ENCODE measurements around the gene PPP1R9B. TPM values are rescaled to one million over a fixed set of nuclear protein-coding genes. Genes with fewer than 3 reads are reported as not detected.

The PPP1R9B gene
- total RNA-seq, 1 experiment from 2014 or later, result 16.3 TPM

DNA sequence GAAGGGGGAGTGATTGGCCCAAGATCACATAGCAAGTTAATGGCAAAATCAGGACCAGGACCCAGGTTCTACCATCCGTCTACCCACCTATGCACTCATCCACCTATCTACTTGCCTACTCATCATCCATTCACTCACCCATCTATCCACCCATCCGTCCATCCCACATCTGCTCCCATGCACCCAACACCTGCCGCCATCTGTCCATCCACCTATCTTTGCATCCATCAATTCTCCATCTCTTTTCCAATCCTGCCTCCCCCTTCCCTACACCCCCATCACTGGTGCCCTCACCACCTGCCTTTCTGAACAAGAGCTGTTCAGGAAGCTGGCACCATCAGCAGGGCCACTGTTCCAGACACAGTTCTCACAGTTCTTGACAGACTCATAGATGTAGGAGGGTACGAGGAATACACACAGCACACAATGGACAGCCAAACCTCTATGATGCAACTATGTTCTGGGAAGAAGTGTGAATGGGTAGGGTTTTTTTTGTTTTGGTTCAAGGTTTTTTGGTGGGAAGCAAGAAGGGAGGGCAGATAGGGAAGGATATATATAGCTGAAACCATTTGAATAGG lies 25.0 kb downstream of the PPP1R9B start:
- DNase-seq (ENCODE audit: low spot score), result no peak

DNA sequence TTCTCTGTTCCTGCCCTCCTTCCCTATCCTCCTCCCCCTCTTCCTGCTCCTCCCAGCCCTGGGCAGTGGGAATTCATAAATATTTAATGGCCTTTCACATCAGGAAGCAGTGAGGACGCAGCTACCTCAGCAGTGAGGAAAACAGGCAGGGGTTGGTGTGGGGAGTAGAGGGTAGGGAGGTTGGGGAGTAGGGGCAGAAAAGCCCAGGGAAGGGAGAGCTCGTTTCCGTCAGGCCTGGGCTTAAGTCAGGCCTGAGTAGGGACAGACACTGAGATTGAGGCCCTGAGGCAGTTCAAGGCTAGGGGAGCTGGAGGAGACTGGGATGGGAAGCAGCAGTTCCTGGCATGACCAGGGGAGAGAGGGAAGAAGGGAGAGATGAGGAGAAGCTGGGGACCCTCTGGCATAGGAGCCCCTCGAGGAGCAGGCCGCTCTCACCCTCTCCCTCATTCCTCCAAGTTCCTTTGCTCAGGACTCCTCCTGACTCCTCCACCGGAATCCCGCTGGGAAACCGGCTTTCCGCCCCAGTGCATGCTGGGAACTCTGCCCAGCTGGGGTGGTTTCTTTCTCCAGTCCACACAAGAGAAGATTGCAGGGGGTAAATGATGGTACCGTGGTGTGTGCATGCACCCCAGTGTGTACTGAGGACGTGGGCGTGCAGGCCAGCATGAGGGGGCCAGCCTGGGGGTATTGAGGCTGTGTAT lies 26.7 kb downstream of the PPP1R9B start:
- no peak for DNase-seq (ENCODE audit: low spot score)

DNA sequence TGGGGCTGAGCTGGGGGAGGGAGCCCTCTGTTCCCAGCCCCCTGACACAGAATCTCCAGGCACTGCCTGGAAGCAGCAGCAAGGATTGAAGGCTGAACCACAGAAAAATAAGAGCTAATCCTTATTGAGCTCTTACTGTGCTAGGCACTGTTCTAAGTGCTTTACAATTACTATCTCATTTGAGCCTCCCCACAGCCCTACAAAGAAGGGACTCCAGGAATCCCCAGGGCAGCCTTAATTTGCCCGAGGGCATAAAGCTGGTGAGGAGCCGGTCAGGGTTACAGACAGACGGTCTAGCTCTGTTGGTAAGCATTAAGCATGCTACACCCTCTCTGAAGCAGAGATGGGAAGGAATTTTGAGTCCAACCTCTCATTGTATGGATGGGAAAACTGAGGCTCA lies 27.5 kb downstream of the PPP1R9B start:
- DNase-seq (ENCODE audit: low spot score), result no peak

DNA sequence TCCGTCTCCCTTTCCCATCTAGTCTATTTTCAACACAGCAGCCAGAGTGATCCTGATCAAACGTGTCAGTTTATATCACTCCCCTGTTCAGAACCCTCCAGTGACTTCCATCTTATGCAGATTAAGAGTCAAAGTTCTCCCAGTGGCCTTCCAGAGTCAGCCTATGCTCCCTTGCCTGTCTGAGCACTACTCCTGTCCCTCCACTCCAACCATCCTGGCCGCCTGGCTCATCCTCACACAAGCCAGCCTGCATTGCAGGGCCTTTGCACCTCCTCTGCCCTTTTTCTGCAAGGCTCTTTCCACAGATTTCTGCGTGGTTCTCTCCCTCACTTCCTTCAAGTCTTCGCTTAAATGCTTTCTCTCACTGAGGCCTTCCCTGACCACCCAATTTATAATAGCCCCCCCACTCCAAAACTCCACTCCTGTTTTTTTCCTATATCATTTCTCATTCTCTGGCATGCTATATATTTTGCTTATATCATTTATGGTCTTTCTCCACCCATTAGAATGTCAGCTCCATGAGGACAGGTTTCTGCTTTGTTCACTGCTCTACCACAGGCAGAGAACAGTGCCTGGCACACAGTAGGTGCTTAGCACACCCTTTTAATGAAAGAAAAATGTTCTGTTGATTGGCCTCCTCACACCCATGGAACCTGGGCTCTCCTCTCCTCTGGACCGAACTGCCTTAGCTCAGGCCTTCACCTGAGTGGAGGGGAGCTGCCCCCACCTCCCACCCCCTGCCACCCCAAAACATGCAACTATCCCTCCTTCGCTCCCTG lies 29.8 kb downstream of the PPP1R9B start:
- DNase-seq (ENCODE audit: low spot score), result no peak

DNA sequence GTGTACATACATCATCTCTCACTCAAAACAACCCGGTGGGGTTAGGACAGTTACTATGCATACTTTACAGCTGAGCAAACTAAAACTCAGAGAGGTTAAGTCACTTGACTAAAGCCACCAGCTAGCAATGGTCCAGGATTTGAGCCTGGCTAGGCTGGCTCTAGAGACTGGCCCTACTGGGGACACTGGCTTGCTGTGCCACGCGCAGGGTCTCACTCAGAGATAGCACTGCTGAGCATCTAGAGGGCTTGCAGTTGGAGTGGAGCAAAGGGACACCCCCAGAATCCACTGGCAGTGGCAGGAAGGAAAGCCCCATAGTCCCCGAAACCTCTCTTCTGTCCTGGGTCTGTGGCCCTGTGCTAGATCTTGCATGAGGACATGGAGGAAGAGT lies 31.7 kb downstream of the PPP1R9B start:
- no peak for DNase-seq (ENCODE audit: low spot score)

DNA sequence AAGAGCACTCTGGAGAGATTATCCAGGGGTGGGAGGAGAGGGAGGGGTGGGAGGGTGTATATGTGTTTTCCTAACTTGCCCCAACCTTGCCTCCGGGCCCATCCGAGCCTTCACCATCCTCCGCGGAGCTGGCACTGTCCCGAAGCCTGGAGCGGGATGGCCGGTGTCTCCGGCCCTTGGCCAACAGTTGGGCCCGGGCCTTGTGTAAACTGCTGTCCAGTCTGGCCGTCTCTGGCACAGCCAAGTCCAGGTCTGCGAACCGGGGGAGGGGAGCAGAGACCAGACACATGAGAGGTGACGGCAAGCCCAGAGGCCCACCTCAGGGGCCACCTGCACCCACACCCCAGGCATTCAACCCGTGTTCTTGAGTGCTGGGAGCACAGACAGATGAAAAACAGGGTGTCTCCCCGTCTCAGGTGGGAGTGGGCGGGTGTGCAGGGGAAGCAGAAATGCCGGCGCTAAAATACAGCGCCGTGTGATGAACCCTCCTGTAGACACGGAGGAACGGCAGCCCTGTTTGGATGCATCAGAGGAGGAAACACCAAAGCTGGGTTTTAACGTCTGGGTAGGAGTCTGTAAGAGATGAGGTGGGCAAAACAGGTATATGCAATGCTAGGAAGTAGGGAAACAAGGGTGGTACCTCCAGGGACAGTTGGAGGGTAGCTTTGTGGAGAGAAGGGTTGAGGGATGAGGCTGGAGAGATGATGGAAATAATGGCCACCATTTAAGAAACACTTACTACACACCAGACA lies 32.2 kb downstream of the PPP1R9B start:
- no peak for DNase-seq (ENCODE audit: low spot score)

DNA sequence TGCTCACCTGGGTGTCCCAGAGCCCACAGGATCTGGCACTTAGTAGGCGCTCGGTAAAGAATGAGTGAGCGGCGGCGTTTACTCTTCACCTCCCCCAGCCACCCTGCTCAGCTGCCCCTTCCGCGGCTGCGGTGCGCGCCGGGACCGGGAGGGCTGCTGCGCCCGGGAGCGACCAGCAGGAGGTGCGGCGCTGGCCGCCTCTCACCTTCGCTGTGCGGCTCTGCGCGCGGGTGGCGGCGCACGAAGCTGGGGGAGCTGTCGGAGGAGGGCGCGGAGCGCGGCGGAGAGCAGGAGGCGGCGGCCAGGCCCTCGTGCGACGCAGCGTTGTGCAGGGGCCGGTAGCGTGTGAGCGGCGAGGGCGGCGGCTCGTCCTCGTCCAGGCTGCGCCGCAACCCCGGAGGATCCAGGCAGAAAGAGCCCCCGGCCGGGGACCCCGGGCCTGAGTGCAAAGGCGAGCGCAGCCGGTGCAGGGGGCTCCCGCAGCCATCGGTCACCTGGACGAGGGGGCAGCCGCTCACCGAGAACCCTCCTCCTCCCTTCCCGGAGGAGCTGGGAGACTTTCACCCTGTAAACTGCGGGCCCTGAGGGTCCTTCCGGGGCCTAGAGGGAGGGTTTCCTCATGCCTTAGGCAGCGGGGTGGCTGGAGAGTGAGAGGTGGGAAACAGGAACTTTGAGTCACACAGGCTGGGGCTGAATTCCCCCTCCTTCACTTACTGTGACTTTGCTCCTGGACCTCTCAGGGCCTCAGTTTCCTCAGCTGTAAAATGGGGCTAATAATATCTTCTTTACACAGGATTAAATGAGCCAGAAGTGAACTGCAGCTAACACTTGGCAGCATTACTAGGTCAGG lies 33.0 kb downstream of the PPP1R9B start:
- no peak for DNase-seq (ENCODE audit: low spot score)

DNA sequence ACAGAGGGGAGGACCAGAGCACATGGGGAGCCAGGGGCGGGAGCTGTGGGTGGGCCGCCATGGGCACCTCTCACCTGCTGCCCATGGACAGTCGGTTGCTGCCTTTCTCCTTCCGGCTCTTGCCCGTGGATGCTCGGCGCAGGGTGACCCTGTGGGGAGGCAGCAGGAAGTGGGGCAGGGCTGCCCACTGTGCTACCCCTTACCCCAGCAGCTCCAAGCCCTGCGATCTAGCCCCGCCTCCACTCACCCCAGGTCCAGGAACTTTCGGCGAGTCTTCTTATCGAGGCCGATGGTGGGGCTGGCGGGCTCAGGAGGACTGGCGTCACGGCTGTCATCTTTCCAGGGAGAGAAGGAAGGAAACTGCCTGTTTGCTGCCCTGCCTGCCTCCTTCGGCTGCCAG lies 34.7 kb downstream of the PPP1R9B start:
- no peak for DNase-seq (ENCODE audit: low spot score)

DNA sequence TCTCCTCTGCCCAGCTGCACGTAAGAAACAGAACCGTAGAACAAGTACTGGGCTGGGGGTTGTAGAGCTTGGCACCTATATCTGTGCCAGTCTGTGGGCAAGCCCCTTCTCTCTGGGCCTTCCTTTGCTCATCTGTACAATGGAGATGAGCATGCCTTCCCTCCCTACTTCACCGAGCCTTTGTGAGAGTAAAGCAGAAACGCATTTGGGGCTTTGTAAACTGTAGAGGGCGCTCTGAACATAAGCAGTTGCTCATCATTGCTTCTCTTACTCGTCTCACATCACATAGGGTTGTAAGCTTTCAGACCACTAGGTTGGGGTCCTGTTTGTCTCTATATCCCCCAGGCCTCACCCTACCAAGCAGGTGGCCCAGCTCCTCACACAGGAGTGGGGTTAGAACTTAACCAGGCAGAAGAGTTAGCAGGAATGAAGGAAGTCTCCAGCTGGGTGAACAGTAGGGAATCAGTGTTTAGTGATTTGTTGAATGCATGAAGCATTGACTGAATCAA lies 35.6 kb downstream of the PPP1R9B start:
- DNase-seq (ENCODE audit: low spot score), result peak; percentile 61

DNA sequence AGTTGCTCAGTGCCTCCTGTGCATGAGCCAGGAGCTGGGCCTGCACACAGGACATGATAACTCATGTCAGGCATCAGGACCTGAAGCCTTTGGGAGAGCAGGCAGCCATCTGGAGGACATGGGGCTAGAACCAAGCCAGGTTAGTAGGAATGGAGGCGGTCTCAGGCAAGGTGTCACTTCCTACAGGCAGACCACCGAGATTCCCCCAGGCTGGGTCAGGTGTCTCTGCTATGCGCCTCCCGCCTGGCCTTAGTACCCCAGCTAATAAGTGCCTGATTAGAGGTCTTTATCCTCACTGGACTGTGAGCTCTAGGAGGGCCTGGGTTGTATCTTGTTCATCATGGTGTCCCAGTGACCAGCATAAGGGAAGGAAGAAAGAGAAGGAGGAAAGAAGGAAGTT lies 36.1 kb downstream of the PPP1R9B start:
- no peak for DNase-seq (ENCODE audit: low spot score)

DNA sequence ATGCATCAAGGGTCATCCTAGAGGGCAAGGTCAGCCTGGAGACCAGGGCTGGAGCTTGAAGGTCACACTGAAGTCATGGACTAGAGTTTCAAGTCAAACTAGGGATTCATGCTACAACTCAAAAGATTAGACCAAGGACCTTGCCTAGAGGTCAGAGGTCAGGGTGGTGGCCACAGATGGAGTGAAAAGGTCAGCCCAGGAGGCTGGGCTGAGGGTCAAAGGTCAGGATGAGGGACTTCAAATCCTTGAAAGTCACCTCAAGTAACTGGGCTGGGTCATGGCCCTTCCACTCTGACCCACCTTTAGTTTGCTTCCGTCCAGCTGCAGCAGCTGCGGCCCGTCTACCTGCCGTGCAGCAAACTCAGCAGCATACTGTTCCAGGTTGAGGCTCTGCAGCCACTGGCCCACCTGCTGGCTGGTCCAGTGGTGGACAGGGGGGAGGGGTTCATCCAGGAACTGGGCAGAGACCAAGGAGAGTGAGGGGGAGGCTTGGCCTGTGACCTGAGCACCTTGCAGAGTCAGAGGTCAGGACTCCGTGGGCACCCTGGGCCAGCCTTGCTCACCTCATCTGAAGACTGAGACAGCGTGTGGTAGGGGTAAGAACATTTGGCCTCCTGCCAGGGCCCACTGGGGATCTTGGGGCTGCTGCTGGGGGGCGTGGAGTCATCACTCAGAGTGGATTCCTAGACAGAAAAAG lies 36.7 kb downstream of the PPP1R9B start:
- DNase-seq (ENCODE audit: low spot score), result no peak

DNA sequence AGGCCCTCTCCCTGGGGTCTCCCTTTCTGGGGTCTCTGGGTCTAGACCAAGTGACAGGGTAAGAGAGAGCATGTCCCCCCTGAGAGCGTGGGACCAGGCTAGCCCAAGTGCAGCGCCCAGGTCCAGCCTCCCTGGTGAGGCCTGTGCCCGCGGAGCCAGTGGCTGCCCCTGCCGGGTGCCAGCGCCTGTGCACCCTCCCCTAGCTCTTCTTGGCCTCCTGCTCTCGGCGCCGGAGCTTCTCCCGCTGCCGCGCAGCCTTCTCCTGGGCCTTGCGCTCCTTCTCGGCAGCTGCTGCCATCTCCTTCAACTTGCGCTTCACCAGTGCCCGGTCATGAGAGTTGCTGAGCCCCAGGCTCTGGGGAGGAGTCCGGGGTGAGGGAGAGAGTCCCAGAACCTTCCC lies 37.8 kb downstream of the PPP1R9B start:
- no peak for DNase-seq (ENCODE audit: low spot score)

DNA sequence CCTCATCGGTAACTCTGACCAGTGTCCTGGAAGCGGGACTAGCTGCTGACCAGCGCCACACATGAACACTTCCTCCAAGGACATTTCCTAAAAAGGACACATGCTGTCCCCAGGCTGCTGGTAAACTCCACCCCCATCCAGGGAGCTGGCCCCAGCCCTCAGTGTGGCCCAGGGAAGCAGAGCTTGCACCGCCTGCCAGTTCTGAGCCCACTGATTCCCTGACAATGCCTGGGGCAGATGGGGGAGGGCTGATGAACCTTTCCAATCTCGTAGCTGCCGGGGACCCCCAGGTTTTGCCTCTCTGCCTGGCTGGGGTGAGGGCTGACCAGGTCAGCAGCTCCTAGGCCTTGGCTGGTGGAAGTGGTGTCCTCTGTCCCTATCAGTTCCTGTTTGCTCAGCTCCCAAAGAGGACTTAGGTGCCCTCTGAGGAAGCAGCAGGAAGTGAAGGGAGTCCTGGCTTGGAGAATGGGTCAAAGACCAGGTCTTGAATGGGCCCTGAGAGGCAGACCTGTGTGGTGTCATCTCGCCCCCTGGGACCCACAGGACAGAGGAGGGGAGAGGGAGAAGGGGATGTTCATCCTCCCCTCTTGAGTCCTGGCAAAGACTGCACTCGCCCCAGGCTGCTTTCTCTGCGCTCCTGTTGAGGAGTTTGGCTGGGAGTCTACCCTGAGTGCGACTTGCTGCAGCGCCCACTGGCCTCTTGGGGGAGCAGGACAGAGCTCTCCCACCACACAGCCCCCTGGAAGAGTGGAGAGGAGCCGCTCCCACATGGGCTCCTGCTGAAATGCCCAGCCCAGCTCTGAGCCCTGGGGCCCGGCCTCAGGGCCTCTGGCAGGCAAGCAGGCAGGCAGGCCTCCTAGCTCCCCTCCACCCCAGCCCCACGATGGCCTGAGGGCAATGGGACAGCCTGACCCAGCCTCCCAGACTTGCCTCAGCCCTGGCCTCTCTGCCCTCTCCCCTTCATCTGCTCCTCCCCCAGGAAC lies 38.5 kb downstream of the PPP1R9B start:
- no peak for DNase-seq (ENCODE audit: low spot score)

DNA sequence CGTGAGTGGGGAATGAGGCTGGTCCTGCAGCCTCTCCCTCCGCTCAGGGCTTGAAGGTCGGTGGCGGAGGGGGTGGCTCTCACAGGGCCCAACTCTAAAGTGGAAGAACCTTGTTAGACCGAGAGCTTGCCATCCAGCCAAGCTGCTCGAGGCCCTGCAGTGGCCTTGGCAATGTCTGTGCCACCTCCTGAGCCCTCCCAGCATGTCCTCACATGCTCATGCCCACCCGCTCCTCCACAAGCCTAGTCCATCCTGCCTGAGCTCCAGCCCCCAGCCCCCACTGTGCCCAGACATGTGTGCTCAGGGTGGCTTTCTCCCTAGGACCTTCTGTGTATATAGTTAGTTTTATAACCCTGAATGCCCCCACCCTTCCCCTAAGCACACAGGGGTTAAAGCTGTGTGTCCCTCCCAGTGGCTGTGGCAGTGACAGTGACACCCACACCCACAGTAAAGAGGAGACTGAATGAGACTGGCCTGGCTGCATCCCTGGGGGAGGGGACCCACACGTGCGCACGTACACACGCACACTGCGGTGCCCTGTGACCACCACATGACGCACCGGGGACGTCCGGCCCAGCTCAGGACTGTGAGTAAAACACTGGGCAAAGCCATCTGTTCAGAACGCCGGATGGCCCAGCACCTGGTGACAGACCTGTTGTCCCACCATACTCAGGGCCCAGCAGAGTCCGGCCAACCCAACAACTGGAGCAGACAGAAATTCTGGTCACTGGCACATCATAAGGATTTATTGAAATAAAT lies 39.7 kb downstream of the PPP1R9B start:
- DNase-seq (ENCODE audit: low spot score), result no peak

DNA sequence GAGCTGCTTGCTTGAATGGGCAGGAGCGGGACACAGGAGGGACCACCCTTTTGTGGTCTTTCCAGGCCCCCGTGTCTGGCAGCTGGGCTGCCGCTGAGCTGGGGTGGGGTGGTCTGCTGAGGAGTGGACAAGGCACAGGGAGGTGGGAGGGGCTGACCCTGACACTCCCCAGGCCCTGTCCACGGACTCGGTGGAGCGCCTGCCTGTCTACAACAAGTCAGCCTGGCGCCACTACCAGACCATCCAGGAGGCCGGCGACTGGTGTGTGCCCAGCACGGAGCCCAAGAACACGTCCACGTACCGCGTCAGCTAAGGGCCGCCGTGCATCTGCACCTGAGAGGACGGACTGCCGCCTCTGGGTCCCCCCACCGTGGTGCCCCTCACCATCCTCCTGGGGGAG lies 40.7 kb downstream of the PPP1R9B start:
- DNase-seq (ENCODE audit: low spot score), result no peak

DNA sequence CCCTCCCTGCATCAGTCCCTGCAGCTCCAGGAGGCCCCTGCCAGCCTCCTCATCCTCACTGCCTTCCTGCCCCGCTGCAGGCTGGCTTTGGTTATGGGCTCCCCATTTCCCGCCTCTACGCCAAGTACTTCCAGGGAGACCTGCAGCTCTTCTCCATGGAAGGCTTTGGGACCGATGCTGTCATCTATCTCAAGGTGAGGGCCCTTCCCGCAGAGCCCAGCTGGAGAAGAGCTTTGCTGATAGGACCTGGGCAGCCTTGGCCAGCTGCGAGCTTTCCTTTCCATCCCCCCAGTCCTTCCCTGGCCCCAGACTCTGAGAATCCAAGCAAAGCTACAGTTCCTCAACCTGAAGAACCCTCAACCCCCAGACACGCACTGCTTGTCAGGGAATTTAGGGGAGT lies 41.3 kb downstream of the PPP1R9B start:
- DNase-seq (ENCODE audit: low spot score), result no peak

DNA sequence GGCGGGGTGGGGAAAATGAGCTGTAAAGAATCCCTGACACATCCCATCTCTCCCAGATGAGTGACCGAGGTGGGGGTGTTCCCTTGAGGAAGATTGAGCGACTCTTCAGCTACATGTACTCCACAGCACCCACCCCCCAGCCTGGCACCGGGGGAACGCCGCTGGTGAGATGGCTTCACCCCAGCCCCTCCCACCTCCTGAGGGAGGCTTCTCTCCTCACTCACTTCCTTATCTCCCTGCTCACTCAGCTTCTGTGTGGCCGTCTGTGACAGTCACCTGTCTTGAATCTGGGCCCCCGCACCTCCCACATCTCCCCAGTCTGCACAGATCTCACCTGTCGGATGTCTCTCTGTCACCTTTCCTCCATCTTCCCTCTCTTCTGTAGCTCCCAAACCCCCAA lies 41.9 kb downstream of the PPP1R9B start:
- DNase-seq (ENCODE audit: low spot score), result no peak

DNA sequence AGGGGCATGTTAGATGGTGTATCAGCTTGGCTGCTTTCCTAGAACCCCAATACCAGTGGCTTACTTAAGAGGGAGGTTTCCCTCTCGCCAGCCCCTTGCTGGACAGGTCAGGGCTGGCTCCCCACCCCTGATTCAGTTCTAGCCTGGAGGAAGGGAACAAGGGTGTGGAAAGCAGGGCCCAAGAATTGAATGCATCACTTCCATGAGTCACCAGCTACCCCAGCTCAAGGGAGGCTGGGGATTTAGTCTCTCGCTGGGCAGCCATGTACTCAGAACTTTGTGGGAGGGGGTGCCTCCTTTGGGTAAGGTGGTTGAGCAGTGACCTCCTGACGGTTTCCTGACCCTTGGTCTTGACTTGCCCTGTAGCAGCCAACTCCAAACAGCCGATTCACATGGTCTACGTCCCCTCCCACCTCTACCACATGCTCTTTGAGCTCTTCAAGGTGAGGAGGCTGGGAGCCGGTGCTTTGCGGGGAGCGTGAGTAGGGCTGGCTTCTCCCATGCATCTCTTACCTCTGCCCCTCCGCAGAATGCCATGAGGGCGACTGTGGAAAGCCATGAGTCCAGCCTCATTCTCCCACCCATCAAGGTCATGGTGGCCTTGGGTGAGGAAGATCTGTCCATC lies 42.6 kb downstream of the PPP1R9B start:
- no peak for DNase-seq (ENCODE audit: low spot score)

All from H4 (cell line).